Subcutaneous adipose tissue (tissue), 4 donors: Measurements from ENCODE around the gene ZNF600. TPM values are rescaled to one million over a fixed set of nuclear protein-coding genes. Genes with fewer than 3 reads are reported as not detected.
"Not testable (repeated sequence)": the region's sequence is repeated elsewhere in the genome, so short reads cannot be mapped to it uniquely, and the experiment has no call there.

ENCODE experiments used
- total RNA-seq, 4 donors: library from RNA; depleted of rRNA; stranded (reverse); fragments of >200 nt; gene quantifications; one replicate each; pipeline ENCODE4 v1.1.0, GENCODE V29; 2016
- TF ChIP-seq, protein P1 (sequence below): fragments of 450-650 bp; IDR thresholded peaks from one replicate; pipeline ENCODE4 v1.5.1; 2016; ENCODE audit warnings: low read depth, mild to moderate bottlenecking, control low read depth, antibody characterized with exemption, moderate library complexity

Gene ZNF600
- 10 to 100 TPM in 3 of 4 donors, 1 to 10 TPM in 1; 8.5 to 10.6 (median 10.3) TPM for total RNA-seq

DNA sequence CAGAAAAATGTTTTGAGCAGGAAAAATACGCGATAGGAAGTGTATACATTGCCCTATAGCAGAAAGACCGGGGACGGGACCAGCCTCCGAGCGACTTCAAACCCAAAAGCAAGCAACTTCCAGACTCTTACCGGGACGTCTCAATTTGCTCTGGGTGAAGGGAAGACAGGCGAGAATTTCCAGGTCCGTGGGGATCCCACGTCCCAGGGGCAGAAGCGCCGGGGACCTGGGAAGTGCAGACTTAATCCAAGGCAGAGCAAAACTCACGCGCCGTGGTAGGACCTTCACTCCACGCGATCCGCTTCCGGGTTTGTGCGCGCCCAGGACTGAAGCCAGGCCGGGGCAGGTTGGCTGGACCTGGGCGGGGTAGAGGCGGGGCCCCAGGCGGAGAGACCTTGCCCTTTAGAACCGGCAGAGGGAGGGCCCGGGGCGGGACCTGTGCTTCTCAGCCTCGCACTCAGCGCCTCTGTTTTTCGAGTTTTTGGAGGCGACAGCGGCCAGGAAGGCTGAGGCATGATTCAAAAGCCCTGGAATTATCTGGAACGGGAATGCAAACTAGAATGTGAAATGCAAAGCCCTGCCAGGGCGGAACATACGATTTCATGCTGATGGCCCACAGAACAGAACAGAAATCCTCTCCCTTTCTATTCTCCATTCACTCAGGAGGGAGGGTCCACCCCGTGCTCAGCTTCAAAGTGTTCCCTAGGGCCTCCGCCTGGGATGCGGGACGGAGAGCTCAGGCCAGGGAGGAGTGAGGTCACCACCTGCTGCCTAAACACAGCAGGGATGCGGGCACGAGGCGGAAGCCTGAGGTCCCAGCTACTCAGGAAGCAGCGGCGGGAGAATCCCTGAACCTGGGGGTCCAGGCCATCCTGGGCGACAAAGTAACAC, at the start of gene ZNF600:
ZNF600 (minus strand) TSS at position 328 of the 891 bp plus-strand sequence. CDS start 7,903 bp downstream, outside the sequence.
- TF ChIP-seq, protein P1, sequence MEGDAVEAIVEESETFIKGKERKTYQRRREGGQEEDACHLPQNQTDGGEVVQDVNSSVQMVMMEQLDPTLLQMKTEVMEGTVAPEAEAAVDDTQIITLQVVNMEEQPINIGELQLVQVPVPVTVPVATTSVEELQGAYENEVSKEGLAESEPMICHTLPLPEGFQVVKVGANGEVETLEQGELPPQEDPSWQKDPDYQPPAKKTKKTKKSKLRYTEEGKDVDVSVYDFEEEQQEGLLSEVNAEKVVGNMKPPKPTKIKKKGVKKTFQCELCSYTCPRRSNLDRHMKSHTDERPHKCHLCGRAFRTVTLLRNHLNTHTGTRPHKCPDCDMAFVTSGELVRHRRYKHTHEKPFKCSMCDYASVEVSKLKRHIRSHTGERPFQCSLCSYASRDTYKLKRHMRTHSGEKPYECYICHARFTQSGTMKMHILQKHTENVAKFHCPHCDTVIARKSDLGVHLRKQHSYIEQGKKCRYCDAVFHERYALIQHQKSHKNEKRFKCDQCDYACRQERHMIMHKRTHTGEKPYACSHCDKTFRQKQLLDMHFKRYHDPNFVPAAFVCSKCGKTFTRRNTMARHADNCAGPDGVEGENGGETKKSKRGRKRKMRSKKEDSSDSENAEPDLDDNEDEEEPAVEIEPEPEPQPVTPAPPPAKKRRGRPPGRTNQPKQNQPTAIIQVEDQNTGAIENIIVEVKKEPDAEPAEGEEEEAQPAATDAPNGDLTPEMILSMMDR = not testable (repeated sequence)

DNA sequence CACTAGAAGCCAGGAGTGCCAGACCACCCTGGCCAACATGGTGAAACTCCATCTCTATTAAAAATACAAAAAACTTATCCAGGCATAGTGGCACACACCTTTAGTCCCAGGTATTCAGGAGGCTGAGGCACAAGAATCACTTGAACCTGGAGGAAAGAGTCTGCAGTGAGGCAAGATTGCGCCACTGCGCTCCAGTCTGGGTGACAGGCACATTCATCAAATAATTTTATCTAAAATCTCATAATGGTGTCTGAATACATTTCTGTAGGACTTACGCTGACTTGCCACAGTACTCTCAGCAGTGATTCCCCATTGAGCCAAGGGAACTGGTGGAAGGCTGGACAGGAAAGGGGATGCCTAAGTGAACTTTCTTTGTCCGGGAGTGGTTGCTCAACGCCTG, 39.2 kb upstream of the ZNF600 start:
- TF ChIP-seq, protein P1 = no peak

DNA sequence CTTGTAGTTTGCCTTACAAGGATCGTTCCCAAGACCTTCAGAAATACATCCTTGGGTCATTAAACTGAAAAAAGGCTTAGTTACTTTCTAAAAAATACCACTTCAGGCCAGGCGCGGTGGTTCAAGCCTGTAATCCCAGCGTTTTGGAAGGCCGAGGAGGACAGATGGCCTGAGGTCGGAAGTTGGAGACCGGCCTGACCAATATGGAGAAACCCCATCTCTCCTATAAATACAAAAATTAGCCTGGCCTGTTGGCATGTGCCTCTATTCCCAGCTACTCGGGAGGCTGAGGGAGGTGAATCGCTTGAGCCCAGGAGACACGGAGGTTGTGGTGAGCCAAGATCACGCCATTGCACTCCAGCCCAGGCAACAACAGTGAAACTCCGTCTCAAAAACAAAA, 37.1 kb upstream of the ZNF600 start:
- TF ChIP-seq, protein P1 = no peak

GRCh38 chr19:52821204-52821960, 34.8 kb upstream of the ZNF600 start, which contains the start of gene ZNF28:
Gene ZNF28 (minus strand): TSS chr19:52821633. CDS start chr19:52817958, 3,675 bp downstream.
- TF ChIP-seq, protein P1 = not testable (repeated sequence)

- TF ChIP-seq, protein P1 = no peak
Measured at GRCh38 chr19:52809801-52810200, 23.2 kb upstream of the ZNF600 start.

GRCh38 chr19:52789440-52789839, 2.8 kb upstream of the ZNF600 start:
- TF ChIP-seq, protein P1 = no peak

DNA sequence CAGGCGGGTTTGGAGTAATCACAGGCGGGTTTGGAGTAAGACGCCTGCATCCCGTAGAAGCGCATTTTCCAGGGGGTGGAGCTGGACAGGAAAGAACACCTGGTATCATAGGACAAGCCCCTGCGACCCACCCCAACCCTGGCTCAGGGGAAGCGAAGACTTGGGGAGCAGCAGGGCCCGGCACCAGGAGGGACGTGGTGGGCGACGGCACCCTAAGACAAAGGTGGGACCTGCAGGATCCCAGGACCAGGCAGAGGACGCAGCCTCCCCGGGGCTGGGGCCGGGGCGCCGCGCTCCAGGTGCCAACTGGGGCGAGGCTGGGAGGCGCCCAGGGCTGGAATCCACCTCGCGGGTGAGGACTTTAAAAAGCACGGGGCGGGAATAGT, 520 bp downstream of the ZNF600 start:
- TF ChIP-seq, protein P1 = no peak
